H1 (cell line): ENCODE results near the gene SOX8. TPM values are rescaled to one million over a fixed set of nuclear protein-coding genes. Genes with fewer than 3 reads are reported as not detected.

Source experiments
- CTCF ChIA-PET: fragments of 300-600 bp; sonication (Branson Sonifier 250); formaldehyde crosslinking; loops from one replicate; lab custom pipeline; 2021; ENCODE audit not compliant: partially characterized antibody; lab: Charles Lee
- POLR2A ChIA-PET: fragments of 300-600 bp; sonication (Branson Sonifier 250); formaldehyde crosslinking; loops from one replicate; lab custom pipeline; 2021; ENCODE audit warnings: inconsistent platforms; ENCODE audit not compliant: partially characterized antibody; lab: Charles Lee
- DNase-seq, 2 experiments: peaks; one replicate each; pipeline versions ENCODE4 v3.0.0 to v3.0.0-alpha.2; 2010 to 2022; ENCODE audit warnings: low spot score in 2 of 2, low read depth in 1 of 2, mixed read lengths in 1 of 2
- FAIRE-seq: peaks from 2 replicates; lab custom pipeline; 2011; peaks lifted over from hg19 to GRCh38; lab: Jason Lieb, UNC
- H2AFZ ChIP-seq: 2 replicates; pipeline ENCODE4 v1.8.1; 2012; ENCODE audit warnings: low read length, inconsistent platforms
- H2AK5ac ChIP-seq: 2 replicates; pipeline ENCODE4 v1.6.1; 2013; ENCODE audit warnings: low read depth, low read length
- H2BK120ac ChIP-seq: replicated peaks from 2 replicates; pipeline ENCODE3; 2013; ENCODE audit warnings: low read depth, low read length, inconsistent platforms
- H2BK12ac ChIP-seq: 2 replicates; pipeline ENCODE4 v1.6.1; 2013; ENCODE audit warnings: low read depth, low read length
- H2BK15ac ChIP-seq: 2 replicates; pipeline ENCODE4 v1.6.1; 2013; ENCODE audit warnings: low read length
- H2BK20ac ChIP-seq: 2 replicates; pipeline ENCODE4 v1.6.1; 2013; ENCODE audit warnings: low read length
- H2BK5ac ChIP-seq: 2 replicates; pipeline ENCODE4 v1.6.1; 2013; ENCODE audit warnings: low read depth, low read length
- H3K14ac ChIP-seq: 2 replicates; pipeline ENCODE4 v1.6.1; 2013; ENCODE audit warnings: inconsistent platforms; ENCODE audit not compliant: insufficient read length
- H3K18ac ChIP-seq: 2 replicates; pipeline ENCODE4 v1.6.1; 2013; ENCODE audit warnings: low read length; ENCODE audit errors: extremely low read depth
- H3K23ac ChIP-seq: 2 replicates; pipeline ENCODE4 v1.6.1; 2013; ENCODE audit warnings: inconsistent platforms; ENCODE audit not compliant: insufficient read length
- H3K23me2 ChIP-seq: 2 replicates; pipeline ENCODE4 v1.6.1; 2013; ENCODE audit warnings: low read depth, low read length
- H3K27ac ChIP-seq: 2 replicates; pipeline ENCODE4 v1.6.1; 2011; ENCODE audit warnings: low read depth, low read length, inconsistent platforms
- H3K27me3 ChIP-seq, 4 experiments: replicated peaks in 1 of 4; 1 replicate in 1 of 4; 2 replicates in 3 of 4; pipeline versions ENCODE4 v1.6.1 to v1.8.1; 2011 to 2013; ENCODE audit warnings: low read length in 3 of 4, mild to moderate bottlenecking in 3 of 4, inconsistent platforms in 2 of 4, mixed read lengths in 2 of 4, moderate library complexity in 1 of 4; ENCODE audit not compliant: control insufficient read depth in 3 of 4, insufficient read depth in 3 of 4; ENCODE audit errors: extremely low read depth in 1 of 4
- H3K36me3 ChIP-seq, 4 experiments: 2 replicates each; pipeline versions ENCODE4 v1.6.1 to v1.8.1; 2011 to 2013; ENCODE audit warnings: mild to moderate bottlenecking in 4 of 4, low read length in 3 of 4, moderate library complexity in 2 of 4, control low read depth in 1 of 4, inconsistent platforms in 1 of 4; ENCODE audit not compliant: insufficient read depth in 4 of 4, control insufficient read depth in 2 of 4
- H3K4ac ChIP-seq: replicated peaks from 2 replicates; pipeline ENCODE3; 2013; ENCODE audit warnings: low read length, low read depth, mixed read lengths, inconsistent platforms; ENCODE audit not compliant: insufficient read length
- H3K4me1 ChIP-seq, 4 experiments: replicated peaks in 1 of 4; 1 replicate in 1 of 4; 2 replicates in 3 of 4; pipeline versions ENCODE4 v1.6.1 to v1.8.1; 2011 to 2013; ENCODE audit warnings: low read length in 3 of 4, inconsistent platforms in 2 of 4, mixed read lengths in 1 of 4; ENCODE audit not compliant: insufficient read depth in 4 of 4, control insufficient read depth in 3 of 4
- H3K4me2 ChIP-seq, 2 experiments: 2 replicates each; pipeline versions ENCODE4 v1.6.1 to v1.8.1; 2011 to 2013; ENCODE audit warnings: low read depth in 2 of 2, low read length in 2 of 2, control low read depth in 1 of 2, inconsistent platforms in 1 of 2, mild to moderate bottlenecking in 1 of 2; ENCODE audit not compliant: insufficient read depth in 1 of 2
- H3K4me3 ChIP-seq, 4 experiments: fragments of 200-600, 300-600 bp in 1 of 4; sonication (generic), shearing (Covaris generic), sonication (Bioruptor Twin) in 1 of 4; 2 replicates each; pipeline versions ENCODE4 v1.5.1 to v1.8.1; 2011 to 2016; ENCODE audit warnings: low read length in 4 of 4, low read depth in 3 of 4, control low read depth in 2 of 4, inconsistent platforms in 2 of 4, mild to moderate bottlenecking in 2 of 4, mixed read lengths in 1 of 4, moderate library complexity in 1 of 4; ENCODE audit not compliant: insufficient read depth in 2 of 4; ENCODE audit errors: extremely low read depth in 1 of 4
- H3K56ac ChIP-seq: replicated peaks from 2 replicates; pipeline ENCODE3; 2013; ENCODE audit warnings: low read depth, mild to moderate bottlenecking, mixed read lengths, low read length, inconsistent platforms; ENCODE audit not compliant: insufficient read length
- H3K79me1 ChIP-seq: 2 replicates; pipeline ENCODE4 v1.6.1; 2013; ENCODE audit warnings: low read depth, low read length, control low read depth
- H3K79me2 ChIP-seq, 2 experiments: 2 replicates each; pipeline versions ENCODE4 v1.6.1 to v1.8.1; 2012 to 2013; ENCODE audit warnings: low read length in 2 of 2, mild to moderate bottlenecking in 2 of 2, inconsistent platforms in 1 of 2; ENCODE audit not compliant: insufficient read depth in 2 of 2, control insufficient read depth in 1 of 2
- H3K9ac ChIP-seq, 4 experiments: replicated peaks in 1 of 4; 1 replicate in 1 of 4; 2 replicates in 3 of 4; pipeline versions ENCODE4 v1.6.1 to v1.8.1; 2011 to 2013; ENCODE audit warnings: low read depth in 3 of 4, low read length in 3 of 4, control low read depth in 2 of 4, mild to moderate bottlenecking in 2 of 4, moderate library complexity in 2 of 4, inconsistent platforms in 1 of 4; ENCODE audit errors: extremely low read depth in 1 of 4
- H3K9me3 ChIP-seq, 2 experiments: 2 replicates each; pipeline versions ENCODE4 v1.6.1 to v1.8.1; 2012 to 2013; ENCODE audit warnings: mild to moderate bottlenecking in 2 of 2, moderate library complexity in 2 of 2, control low read depth in 1 of 2, inconsistent platforms in 1 of 2, low read depth in 1 of 2, low read length in 1 of 2, mixed read lengths in 1 of 2; ENCODE audit not compliant: insufficient read depth in 2 of 2
- H4K20me1 ChIP-seq, 2 experiments: replicated peaks in 1 of 2; 2 replicates each; pipeline versions ENCODE3 to v1.8.1; 2011 to 2013; ENCODE audit warnings: inconsistent platforms in 2 of 2, low read length in 2 of 2, mild to moderate bottlenecking in 1 of 2; ENCODE audit not compliant: insufficient read depth in 2 of 2, control insufficient read depth in 1 of 2
- H4K5ac ChIP-seq: 2 replicates; pipeline ENCODE4 v1.6.1; 2013; ENCODE audit warnings: low read length, low read depth, mixed read lengths, inconsistent platforms; ENCODE audit not compliant: insufficient read length
- H4K8ac ChIP-seq: 2 replicates; pipeline ENCODE4 v1.8.0; 2013; ENCODE audit warnings: mild to moderate bottlenecking, moderate library complexity, low read length, inconsistent platforms; ENCODE audit not compliant: insufficient read depth; ENCODE audit errors: extremely low read depth
- H4K91ac ChIP-seq: replicated peaks from 2 replicates; pipeline ENCODE3; 2013; ENCODE audit warnings: low read length, mixed read lengths, inconsistent platforms; ENCODE audit not compliant: insufficient read length
- MAFK ChIP-seq: IDR thresholded peaks from 2 replicates; pipeline ENCODE4 v1.6.1; 2012; ENCODE audit warnings: low read depth, mild to moderate bottlenecking, improper control_type of control experiment, low read length
- RBBP5 ChIP-seq: IDR thresholded peaks from 2 replicates; pipeline ENCODE4 v1.7.1; 2012; ENCODE audit warnings: low read depth, mild to moderate bottlenecking, inconsistent platforms, low read length, moderate library complexity, borderline replicate concordance
- RNF2 ChIP-seq: fragments of 200-900, 300-1000 bp; sonication (generic); IDR thresholded peaks from 2 replicates; pipeline ENCODE4 v1.7.1; 2016; ENCODE audit warnings: borderline replicate concordance, low read depth, mild to moderate bottlenecking, antibody characterized with exemption, low read length; ENCODE audit not compliant: poor library complexity, severe bottlenecking; ENCODE audit errors: missing control alignments
- SIX5 ChIP-seq: IDR thresholded peaks from 2 replicates; pipeline ENCODE4 v1.6.1; 2011; ENCODE audit warnings: mild to moderate bottlenecking, low read depth, low read length
- TCF12 ChIP-seq: IDR thresholded peaks from 2 replicates; pipeline ENCODE4 v1.6.1; 2011; ENCODE audit warnings: low read depth, mild to moderate bottlenecking, low read length
- WGBS, 2 experiments: shearing (Covaris generic) in 1 of 2; methylation state at CpG; one replicate each; pipeline versions ENCODE4 v1.1.6 to v1.1.7; 2013 to 2015; ENCODE audit warnings: low lambda C conversion rate in 2 of 2, mixed read lengths in 2 of 2, inconsistent platforms in 1 of 2, low coverage in 1 of 2, missing lambda C conversion rate in 1 of 2; ENCODE audit not compliant: insufficient replicate concordance in 2 of 2, insufficient coverage in 1 of 2, insufficient read length in 1 of 2; ENCODE audit errors: extremely low coverage in 1 of 2, missing lambda C conversion rate in 1 of 2; 5-methylcytosine and 5-hydroxymethylcytosine counted together
- polyA plus RNA-seq, 7 experiments: library from polyadenylated mRNA; depleted of rRNA in 3 of 7; stranded (reverse) in 5 of 7; unstranded in 2 of 7; fragments of >200 nt in 5 of 7; fragments of 200-250 nt in 2 of 7; gene quantifications; 1 replicate in 5 of 7; 2 replicates in 1 of 7; 4 replicates in 1 of 7; pipeline versions ENCODE4 v1.2.1 to v1.2.3, GENCODE V29; 2011 to 2013; ENCODE audit warnings: missing spikeins in 2 of 7, mixed read lengths in 2 of 7
- total RNA-seq: library from RNA; stranded (reverse); fragmentation: NEBNext Ultra II Directional; extraction: Animal tissue kit (Norgen Biotek cat#: 25700); gene quantifications from 2 replicates; pipeline ENCODE4 v1.2.1, GENCODE V29; 2021

The SOX8 gene
- total and polyA plus RNA-seq, 2 of the 8 experiments (the other 6 are each of a cell fraction or from before 2014, with no cell fraction given), result 2.2 to 5.7 TPM

DNA sequence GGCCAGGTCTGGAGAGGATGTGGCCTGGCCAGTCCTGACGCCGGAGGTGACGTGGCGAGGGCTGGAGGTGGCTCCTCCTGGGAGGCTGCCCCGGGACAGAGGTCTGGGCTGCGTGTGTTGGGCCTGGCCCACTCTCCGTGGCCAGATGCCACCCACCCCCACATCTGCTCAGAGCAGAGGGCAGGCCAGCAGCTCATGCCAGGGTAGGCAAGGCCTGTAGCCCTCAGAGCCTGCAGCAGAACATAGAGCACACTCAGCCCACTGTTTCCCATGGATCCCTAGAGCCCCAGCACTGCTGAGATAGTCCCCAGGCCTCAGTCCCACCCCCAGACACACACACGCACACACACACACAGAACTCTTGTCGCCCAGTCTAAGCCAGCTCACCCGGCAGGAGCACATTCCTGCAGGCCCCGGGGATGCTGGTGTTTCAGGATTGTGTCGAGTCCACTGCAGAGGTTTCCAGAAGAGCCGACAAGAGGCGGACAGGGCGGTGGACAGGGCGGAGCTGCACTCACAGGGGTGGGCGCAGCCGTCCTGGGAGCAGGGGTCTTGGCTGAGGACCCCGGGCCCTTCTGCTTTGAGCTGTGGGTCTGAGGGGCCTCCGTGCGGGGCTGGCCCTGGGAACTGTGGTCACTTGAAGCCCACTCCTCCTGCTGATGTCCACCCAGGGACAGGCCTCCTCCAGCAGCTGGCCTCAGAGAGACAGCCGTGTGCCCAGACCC, 33.4 kb downstream of the SOX8 start:
- Histone ChIP-seq H3K4me2 (no peak overlapping the region), H2AK5ac (no peak overlapping the region), H3K18ac (no peak overlapping the region), H2BK20ac (no peak overlapping the region), H2BK5ac (no peak overlapping the region), H3K9me3 (no peaks in the 10 kb centered on the region), H4K91ac (peak overlapping the region; percentile 42), H3K79me2 (no peaks in the 10 kb centered on the region), H4K20me1 (no peaks in the 10 kb centered on the region), H3K79me1 (no peaks in the 10 kb centered on the region), H3K14ac (no peak overlapping the region), H2BK15ac (no peak overlapping the region), H4K5ac (no peak overlapping the region), H3K4ac (no peak overlapping the region), H2BK120ac (no peak overlapping the region), H2BK12ac (no peak overlapping the region), H3K23ac (no peak overlapping the region), H3K36me3 (no peaks in the 10 kb centered on the region), H3K27ac (no peak overlapping the region), H3K27me3 (no peaks in the 10 kb centered on the region; a peak in 1 of 7 replicates), H3K23me2 (no peaks in the 10 kb centered on the region), H2AFZ (no peak overlapping the region), H3K4me1 (0 out of 7 replicates have a peak, but pooled peaks cover 0 to 2% (median 0%) of the 10 kb centered on the region in 4 experiments), H3K9ac (no peak overlapping the region), H3K56ac (no peak overlapping the region), H3K4me3 (no peak overlapping the region), H4K8ac (peak overlapping the region; percentile 51; the same call in 1 of the 2 replicates)
- DNase-seq (no peak), FAIRE-seq (no peak)
- POLR2A ChIA-PET, result no interaction called here
- WGBS, 2 experiments, result 93% methylated on average over 19 of the region's 22 CpGs; no CpG with 5 or more reads in 1 of the 2 experiments
- CTCF ChIA-PET, result interaction anchor here (2.0 kb wide), 1 partner anchor 18 kb away, joined by 5 read pairs; no protein-coding TSS in a partner anchor
- TF ChIP-seq TCF12, result no peak
- TF ChIP-seq SIX5, result no peak
- TF ChIP-seq RBBP5, result no peak
- TF ChIP-seq RNF2, result no peak
- no peak for TF ChIP-seq MAFK
